GM21381 (cell line): ENCODE results near the gene PSMB7.

ENCODE experiments used
- ATAC-seq: cut with Tn5 transposase; IDR thresholded peaks from one replicate; pipeline ENCODE4 v1.9.1; 2021; ENCODE audit warnings: mild to moderate bottlenecking, moderate library complexity; ENCODE audit not compliant: unreplicated experiment

PSMB7 gene

DNA sequence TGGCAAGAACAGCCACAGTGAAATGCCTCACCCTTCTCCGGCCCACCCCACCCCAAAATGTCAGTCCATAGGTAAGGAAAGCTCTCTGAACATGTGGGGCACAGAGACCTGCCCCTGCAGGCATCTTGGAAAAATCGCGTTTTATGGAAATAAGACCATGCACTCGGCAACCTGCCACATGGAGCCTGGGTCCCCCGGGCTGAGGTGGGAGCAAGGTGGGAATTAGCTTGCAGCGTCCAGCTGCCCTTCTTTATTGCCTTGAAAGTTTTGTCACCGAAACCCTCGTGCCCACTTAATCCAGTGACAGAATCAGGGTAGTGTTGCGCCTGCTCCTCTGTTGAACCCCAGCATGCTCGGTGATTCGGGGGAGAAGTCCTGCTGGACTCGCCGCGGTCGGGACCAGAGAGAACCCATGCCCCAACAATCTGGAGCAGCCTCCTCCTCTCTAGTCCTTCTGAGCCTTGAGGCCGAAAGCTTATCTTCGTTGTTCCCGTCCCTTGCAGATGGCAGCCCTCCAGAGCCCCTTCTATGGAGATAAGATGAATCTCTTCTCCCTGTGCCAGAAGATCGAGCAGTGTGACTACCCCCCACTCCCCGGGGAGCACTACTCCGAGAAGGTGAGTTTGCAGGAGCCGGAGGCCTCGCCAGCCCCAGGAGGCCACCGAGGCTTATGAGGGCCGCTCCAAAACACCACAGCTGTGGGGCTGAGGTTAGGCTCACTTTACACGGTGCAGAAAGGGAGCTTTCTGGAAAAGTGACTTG is 67.9 kb downstream of the PSMB7 start:
- no peak for ATAC-seq

- ATAC-seq = no peak
Measured at GRCh38 chr9:124346347-124347163, 68.7 kb downstream of the PSMB7 start.

GRCh38 chr9:124345751-124346281 is 69.4 kb downstream of the PSMB7 start:
- ATAC-seq = no peak

GRCh38 chr9:124345063-124345462 is 70.2 kb downstream of the PSMB7 start:
- no peak for ATAC-seq

- ATAC-seq = no peak
Measured at GRCh38 chr9:124344291-124345050, 70.8 kb downstream of the PSMB7 start.

- ATAC-seq = no peak
Measured at GRCh38 chr9:124343533-124344290, 71.5 kb downstream of the PSMB7 start.

DNA sequence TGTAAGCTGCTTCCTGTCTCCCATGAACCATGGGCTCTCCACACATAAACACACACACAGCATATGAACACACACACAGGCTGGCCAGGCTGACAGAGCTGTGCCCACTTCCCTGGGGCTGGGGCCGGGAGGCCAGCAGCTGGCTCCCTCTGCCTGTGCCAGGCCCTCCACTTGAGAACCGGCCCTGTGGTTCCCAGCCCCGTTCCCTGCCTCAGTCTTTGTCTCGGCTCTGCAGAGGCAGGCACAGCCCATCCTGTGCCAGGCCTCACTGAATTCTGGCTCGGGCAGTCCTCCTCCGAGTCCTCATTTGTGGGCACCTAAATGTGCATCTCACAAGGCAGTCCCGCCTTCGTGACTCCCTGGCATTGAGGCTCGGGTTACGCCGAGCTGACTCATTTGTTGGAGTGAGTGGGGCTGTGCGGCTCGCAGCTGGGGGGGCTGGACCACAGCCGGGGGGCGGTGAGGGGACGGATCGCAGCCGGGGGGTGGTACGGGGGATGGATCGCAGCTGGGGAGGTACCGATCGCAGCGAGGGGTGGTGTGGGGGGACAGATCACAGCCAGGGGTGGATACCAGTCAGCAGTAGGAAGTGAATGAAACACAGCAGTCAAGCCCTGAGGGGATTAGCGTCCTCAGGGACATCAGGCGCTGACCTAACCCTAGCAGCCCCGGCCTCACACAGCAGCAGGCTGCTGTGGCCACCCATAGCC is 72.3 kb downstream of the PSMB7 start:
- ATAC-seq = no peak

DNA sequence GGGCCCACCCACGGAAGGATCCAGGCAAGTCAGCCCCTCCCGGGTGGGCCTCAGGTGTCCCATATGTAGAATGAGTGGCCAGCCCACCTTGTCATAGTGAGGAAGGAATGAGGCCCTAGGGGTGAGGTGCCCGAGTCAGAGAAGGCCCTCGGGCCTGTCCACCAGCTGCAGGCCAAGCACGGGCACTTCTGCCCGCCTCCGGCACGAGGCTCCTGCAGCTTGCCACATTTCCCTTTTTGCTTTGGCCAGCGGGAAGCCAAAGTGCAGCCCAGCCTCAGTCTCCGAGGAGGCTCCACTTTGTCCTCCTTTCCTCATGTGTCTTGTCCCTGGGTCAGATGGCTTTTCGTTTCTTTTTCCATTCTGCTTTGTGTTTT is 72.9 kb downstream of the PSMB7 start:
- no peak for ATAC-seq

DNA sequence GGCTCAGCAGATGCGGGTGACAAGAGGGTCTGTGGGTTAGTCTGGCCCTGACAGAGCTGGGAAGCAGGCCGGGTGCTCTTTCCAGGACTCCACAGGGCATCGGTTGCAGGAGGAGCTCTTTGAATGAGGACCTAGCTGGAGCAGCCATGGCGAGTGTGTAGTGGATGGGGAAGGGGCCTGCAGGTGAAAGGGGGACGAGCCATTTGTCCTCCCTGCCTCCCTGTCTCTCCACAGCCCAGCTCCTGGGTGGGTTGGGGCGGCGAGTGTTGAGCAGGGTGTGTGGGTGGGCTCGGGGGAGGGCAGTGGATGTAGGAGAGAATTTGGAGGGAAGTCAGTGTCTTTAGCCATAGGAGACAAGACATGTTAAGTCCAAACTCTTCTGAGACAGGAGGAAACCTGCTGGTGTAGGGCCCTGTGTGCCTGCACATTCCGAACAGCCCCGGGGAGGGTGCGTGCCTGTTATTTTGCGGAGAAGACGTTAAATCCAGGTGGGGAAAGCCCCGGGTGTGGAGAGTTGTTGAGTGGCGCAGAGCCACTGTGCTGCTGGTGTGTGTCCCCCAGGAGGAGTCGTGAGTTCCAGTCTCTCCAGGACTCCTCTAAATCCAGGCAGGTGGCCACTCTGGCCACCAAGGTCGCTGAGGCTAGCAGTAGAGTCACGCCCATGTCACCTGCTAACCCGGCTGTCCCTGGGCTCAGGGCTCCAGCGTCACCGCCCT is 73.6 kb downstream of the PSMB7 start:
- ATAC-seq = no peak

DNA sequence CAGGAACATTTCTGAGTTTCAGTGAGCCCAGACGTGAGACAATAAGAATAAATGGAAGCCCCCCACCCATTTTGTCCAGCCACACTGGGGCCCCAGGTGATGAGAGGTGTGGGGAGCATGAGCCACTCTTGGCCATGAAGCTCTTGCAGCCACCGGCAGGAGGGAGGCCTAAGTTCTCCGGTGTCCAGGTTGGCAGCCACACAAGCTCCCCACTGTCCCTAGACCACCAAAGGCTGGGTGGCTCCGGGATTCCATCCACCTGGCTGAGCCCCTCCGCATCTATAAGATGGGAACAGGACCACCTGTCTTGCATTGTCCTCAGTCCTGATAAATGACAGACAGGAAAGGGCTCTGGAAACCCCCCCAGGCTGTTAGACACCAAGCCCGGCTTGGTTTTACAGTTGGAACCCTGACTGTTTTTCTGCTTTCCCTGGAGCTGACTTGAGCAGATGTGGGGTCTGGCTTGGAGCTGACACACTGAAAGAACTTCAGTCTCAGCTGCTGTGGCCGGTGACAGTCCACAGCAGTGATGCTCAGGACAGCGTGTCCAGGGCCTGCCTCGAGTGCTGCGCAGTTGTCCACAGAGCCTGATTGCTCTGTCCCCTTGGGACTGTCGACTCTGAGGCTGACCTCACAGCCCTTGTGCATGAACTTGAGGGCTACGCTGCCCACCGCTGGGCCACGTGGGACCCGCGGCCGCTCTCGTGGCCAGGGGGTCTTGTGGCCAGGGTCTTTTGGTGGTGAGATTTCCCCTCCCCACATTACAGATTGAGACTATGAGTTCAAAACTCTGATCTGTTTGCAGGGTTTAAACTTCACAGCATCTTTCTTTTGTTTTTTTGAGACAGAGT is 74.8 kb downstream of the PSMB7 start:
- ATAC-seq = no peak

DNA sequence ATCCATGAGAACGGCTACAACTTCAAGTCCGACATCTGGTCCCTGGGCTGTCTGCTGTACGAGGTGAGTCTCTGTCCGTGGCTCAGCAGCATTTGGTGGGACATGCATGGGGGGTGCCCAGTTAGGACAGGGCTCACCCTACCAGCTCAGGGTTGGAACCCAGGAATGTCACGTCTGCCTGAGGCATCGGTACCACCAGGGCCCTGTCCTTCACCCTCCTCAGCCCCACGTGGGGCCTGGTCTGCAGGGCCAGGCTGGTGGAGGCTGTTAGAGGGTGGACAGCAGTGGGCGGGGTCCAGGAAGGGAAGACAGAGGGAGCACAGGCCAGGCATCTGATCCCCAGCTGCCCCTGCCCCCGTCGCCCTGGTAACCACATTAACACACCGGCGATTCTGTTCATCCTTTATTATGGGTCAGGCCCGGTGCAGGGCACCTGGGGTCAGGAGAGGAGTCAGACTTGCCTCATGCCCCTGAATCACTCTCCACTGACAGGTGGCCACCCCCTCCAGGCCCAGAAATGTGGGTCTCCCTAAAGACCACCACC is 75.6 kb downstream of the PSMB7 start:
- no peak for ATAC-seq

- no peak for ATAC-seq
Measured at GRCh38 chr9:124337562-124337961, 77.7 kb downstream of the PSMB7 start.

- ATAC-seq = no peak
Measured at GRCh38 chr9:124335320-124335707, 79.9 kb downstream of the PSMB7 start.

- no peak for ATAC-seq
Measured at GRCh38 chr9:124334568-124335319, 80.5 kb downstream of the PSMB7 start.

GRCh38 chr9:124333203-124333579 is 82.1 kb downstream of the PSMB7 start:
- ATAC-seq = no peak

- no peak for ATAC-seq
Measured at GRCh38 chr9:124332361-124333202, 82.7 kb downstream of the PSMB7 start.

DNA sequence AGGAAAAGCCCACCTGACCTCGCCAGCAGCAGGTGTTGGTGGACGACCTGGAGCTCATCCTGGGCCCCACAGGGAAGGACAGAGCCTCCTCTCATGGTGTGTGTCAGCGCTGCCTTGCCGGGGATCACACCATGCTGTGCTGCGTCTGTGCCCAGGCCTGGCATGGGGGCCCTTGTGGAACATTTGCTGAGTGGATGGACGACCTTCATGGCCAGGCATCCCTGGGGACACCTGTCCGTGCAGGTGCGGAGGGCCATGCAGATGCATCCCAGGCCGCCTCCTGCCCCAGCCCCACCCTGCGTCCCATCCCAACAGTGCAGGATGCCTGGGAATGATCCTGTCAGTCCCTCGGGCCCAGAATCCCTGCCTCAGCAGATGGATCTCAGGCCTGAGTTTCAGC is 83.7 kb downstream of the PSMB7 start:
- no peak for ATAC-seq
